Measurements from ENCODE around the gene ELL3. TPM values are rescaled to one million over a fixed set of nuclear protein-coding genes. Genes with fewer than 3 reads are reported as not detected.

The ELL3 gene
- total and polyA plus RNA-seq, 2 donors (not counting 3 experiments of a cell fraction or from before 2014, with no cell fraction given): 3.1 to 3.6 TPM

DNA sequence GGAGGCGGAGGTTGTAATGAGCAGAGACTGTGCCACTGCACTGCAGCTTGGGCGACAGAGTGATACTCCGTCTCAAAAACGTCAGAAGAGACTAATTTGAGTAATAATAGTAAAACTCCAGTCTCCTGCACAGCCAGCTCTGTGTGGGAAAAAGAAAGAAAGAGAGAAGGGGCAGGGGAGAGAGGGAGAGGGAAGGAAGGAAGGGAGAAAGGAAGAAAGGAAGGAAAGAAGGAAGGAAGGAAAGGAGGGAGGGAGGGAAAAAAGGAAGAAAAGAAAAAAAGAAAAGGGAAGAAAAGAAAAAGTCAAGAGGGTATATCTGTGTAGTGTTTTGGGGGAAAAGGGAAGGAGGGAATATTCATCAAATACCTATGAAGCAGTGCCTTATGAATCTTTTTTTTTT lies 53.6 kb downstream of the ELL3 start:
- POLR2A ChIA-PET: no interaction called here

More for the DNA sequence above, 53.6 kb downstream of the ELL3 start:
- Histone ChIP-seq H3K79me2 (ENCODE audit: control insufficient read depth, insufficient read depth, low read length) (no peaks in the 10 kb centered on the region), H3K27me3 (ENCODE audit: control insufficient read depth in 2 of 2, insufficient read depth in 2 of 2, low read length in 2 of 2) (peaks cover 0 to 2% of the 10 kb centered on the region in 2 experiments), H3K4me1 (ENCODE audit: control insufficient read depth, extremely low read depth, insufficient read depth, low read length) (no peaks in the 10 kb centered on the region), H3K9me3 (replicated peaks; ENCODE audit: control insufficient read depth, insufficient read depth, low read length) (no peaks in the 10 kb centered on the region), H3K4me3 (replicated peaks in 1 of 3; ENCODE audit: insufficient read depth in 1 of 3, low read depth in 1 of 3, low read length in 3 of 3) (no peak overlapping the region), H3K9ac (replicated peaks; ENCODE audit: extremely low read depth, insufficient read depth, low read length) (no peak overlapping the region), H2AFZ (ENCODE audit: low read depth, low read length) (no peak overlapping the region), H3K27ac (ENCODE audit: insufficient read depth, low read depth, low read length) (no peak overlapping the region), H4K20me1 (replicated peaks; ENCODE audit: control insufficient read depth, extremely low read depth, insufficient read depth, low read length) (no peaks in the 10 kb centered on the region), H3K36me3 (ENCODE audit: control insufficient read depth in 2 of 2, extremely low read depth in 1 of 2, insufficient read depth in 2 of 2, low read length in 2 of 2) (no peaks in the 10 kb centered on the region), H3K9me1 (replicated peaks; ENCODE audit: control insufficient read depth, extremely low read depth, insufficient read depth, low read length) (no peaks in the 10 kb centered on the region), H3K4me2 (ENCODE audit: insufficient read depth, low read length) (no peak overlapping the region)
- no peak for FAIRE-seq
- dilution Hi-C loops (cut with MboI; ENCODE audit: extremely low pct_ligation_motif_present, low sequenced_read_pairs) (no loop called here), intact Hi-C loops (cut with micrococcal nuclease) (no loop called here)
- CTCF ChIA-PET: no interaction called here
- no peak for TF ChIP-seq GATA2 (IDR thresholded peaks at IDR 0.05; ENCODE audit: insufficient read depth, insufficient read length, low read depth, low read length)
- TF ChIP-seq POLR2AphosphoS5 (IDR thresholded peaks at IDR 0.05; ENCODE audit: insufficient read depth, low read depth, low read length): no peak
- TF ChIP-seq, protein P1, sequence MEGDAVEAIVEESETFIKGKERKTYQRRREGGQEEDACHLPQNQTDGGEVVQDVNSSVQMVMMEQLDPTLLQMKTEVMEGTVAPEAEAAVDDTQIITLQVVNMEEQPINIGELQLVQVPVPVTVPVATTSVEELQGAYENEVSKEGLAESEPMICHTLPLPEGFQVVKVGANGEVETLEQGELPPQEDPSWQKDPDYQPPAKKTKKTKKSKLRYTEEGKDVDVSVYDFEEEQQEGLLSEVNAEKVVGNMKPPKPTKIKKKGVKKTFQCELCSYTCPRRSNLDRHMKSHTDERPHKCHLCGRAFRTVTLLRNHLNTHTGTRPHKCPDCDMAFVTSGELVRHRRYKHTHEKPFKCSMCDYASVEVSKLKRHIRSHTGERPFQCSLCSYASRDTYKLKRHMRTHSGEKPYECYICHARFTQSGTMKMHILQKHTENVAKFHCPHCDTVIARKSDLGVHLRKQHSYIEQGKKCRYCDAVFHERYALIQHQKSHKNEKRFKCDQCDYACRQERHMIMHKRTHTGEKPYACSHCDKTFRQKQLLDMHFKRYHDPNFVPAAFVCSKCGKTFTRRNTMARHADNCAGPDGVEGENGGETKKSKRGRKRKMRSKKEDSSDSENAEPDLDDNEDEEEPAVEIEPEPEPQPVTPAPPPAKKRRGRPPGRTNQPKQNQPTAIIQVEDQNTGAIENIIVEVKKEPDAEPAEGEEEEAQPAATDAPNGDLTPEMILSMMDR (IDR thresholded peaks at IDR 0.05; ENCODE audit: extremely low read depth in 1 of 2, insufficient read depth in 1 of 2, low read depth in 1 of 2, low read length in 2 of 2): no peak
- TF ChIP-seq JUN (IDR thresholded peaks at IDR 0.05; ENCODE audit: borderline replicate concordance, insufficient read depth, insufficient read length, low read depth): no peak
- TF ChIP-seq POLR2A (IDR thresholded peaks at IDR 0.05; ENCODE audit: low read depth, low read length): no peak
- no peak for TF ChIP-seq MYC (IDR thresholded peaks at IDR 0.05; ENCODE audit: low read depth, low read length)
- TF ChIP-seq, protein P2, sequence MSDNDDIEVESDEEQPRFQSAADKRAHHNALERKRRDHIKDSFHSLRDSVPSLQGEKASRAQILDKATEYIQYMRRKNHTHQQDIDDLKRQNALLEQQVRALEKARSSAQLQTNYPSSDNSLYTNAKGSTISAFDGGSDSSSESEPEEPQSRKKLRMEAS (IDR thresholded peaks at IDR 0.05; ENCODE audit: insufficient read depth, insufficient read length): no peak
- no peak for TF ChIP-seq EZH2 (IDR thresholded peaks at IDR 0.05; ENCODE audit: borderline replicate concordance, low read depth, low read length, severe bottlenecking)
- TF ChIP-seq FOS (IDR thresholded peaks at IDR 0.05; ENCODE audit: borderline replicate concordance, insufficient read depth, low read length): no peak
- no TSS peak for BruUV-seq (replicated peaks)
- DNase-seq (ENCODE audit: low read depth, low spot score): no peak

MicroRNA genes within 50 kb of the gene (microRNA counts, 767-probe panel; counts per million panel counts)
- microRNA hsa-miR-1282: 723 counts per million, percentile 96 among the panel's probes with 10 or more counts

Small RNA genes within 50 kb of the gene (microRNA-seq; reads per million reads assigned to microRNA genes)
- gene MIR1282 (ENCODE audit: borderline number of aligned reads, borderline replicate concordance): not detected

Small RNA genes within 50 kb of the gene (small RNA-seq; reads per million reads assigned to genes)
- not detected for gene MIR1282 (ENCODE audit: insufficient read depth, insufficient read length, low read depth, low replicate concordance)
- not detected for gene RNU6-354P (ENCODE audit: insufficient read depth, insufficient read length, low read depth, low replicate concordance)

Other genes starting within 250 kb of the ELL3 start
- gene PPIP5K1, start 186.8 kb downstream of the ELL3 start, total RNA-seq: 35.3 and 43.4 TPM in 2 replicates
- gene PPIP5K1, start 186.8 kb downstream of the ELL3 start, polyA plus RNA-seq: 22.2 and 28.7 TPM in 2 replicates
- not detected in 2 replicates for gene CKMT1B, start 182.9 kb downstream of the ELL3 start, total RNA-seq
- gene CKMT1B, start 182.9 kb downstream of the ELL3 start, polyA plus RNA-seq: not detected in 2 replicates
- 0.14 TPM in 1 of 2 replicates, not detected in the other for gene STRC, start 158.2 kb downstream of the ELL3 start, total RNA-seq
- 0.10 and 0.25 TPM in 2 replicates for gene STRC, start 158.2 kb downstream of the ELL3 start, polyA plus RNA-seq
- gene CATSPER2, start 128.1 kb downstream of the ELL3 start, total RNA-seq: 3.8 and 6.1 TPM in 2 replicates
- 1.4 and 1.9 TPM in 2 replicates for gene CATSPER2, start 128.1 kb downstream of the ELL3 start, polyA plus RNA-seq
- not detected in 2 replicates for gene CKMT1A, start 83.1 kb downstream of the ELL3 start, total RNA-seq
- not detected in 2 replicates for gene CKMT1A, start 83.1 kb downstream of the ELL3 start, polyA plus RNA-seq
- 757 and 857 TPM in 2 replicates for gene PDIA3, start 30.5 kb downstream of the ELL3 start, total RNA-seq
- gene PDIA3, start 30.5 kb downstream of the ELL3 start, polyA plus RNA-seq: 115 and 140 TPM in 2 replicates
- gene SERF2, start 15.4 kb upstream of the ELL3 start, total RNA-seq: 897 and 970 TPM in 2 replicates
- 1,481 and 1,573 TPM in 2 replicates for gene SERF2, start 15.4 kb upstream of the ELL3 start, polyA plus RNA-seq
- gene SERINC4, start 23.3 kb upstream of the ELL3 start, total RNA-seq: 0.12 TPM in 1 of 2 replicates, not detected in the other
- gene SERINC4, start 23.3 kb upstream of the ELL3 start, polyA plus RNA-seq: 0.05 TPM in 1 of 2 replicates, not detected in the other
- 17.8 and 19.7 TPM in 2 replicates for gene HYPK, start 23.6 kb upstream of the ELL3 start, total RNA-seq
- 3.6 and 5.2 TPM in 2 replicates for gene HYPK, start 23.6 kb upstream of the ELL3 start, polyA plus RNA-seq
- gene MFAP1, start 47.7 kb upstream of the ELL3 start, total RNA-seq: 29.3 and 30.5 TPM in 2 replicates
- 11.5 and 12.9 TPM in 2 replicates for gene MFAP1, start 47.7 kb upstream of the ELL3 start, polyA plus RNA-seq
- 22.1 and 25.2 TPM in 2 replicates for gene WDR76, start 50.0 kb upstream of the ELL3 start, total RNA-seq
- gene WDR76, start 50.0 kb upstream of the ELL3 start, polyA plus RNA-seq: 3.1 and 3.3 TPM in 2 replicates

Measured in endothelial cell of umbilical vein (primary cell).